ENCODE measurements around the gene ERRFI1.
"Not testable (repeated sequence)": the region's sequence is repeated elsewhere in the genome, so short reads cannot be mapped to it uniquely, and the experiment has no call there.

The ERRFI1 gene

GRCh38 chr1:8026153-8026975 is at the start of gene ERRFI1:
ERRFI1 (minus strand) TSS chr1:8026309; CDS start chr1:8015619, 10,690 bp downstream.
- peak; percentile 81 for DNase-seq (ENCODE audit: low read depth)

- DNase-seq (ENCODE audit: low read depth): no peak
Measured at GRCh38 chr1:8075511-8076051, 49.5 kb upstream of the ERRFI1 start.

- no peak for DNase-seq (ENCODE audit: low read depth)
Measured at GRCh38 chr1:8073112-8073855, 47.2 kb upstream of the ERRFI1 start.

- DNase-seq (ENCODE audit: low read depth): no peak
Measured at GRCh38 chr1:8070381-8070811, 44.3 kb upstream of the ERRFI1 start.

GRCh38 chr1:8069614-8070320 is 43.7 kb upstream of the ERRFI1 start:
- DNase-seq (ENCODE audit: low read depth): not testable (repeated sequence)

- DNase-seq (ENCODE audit: low read depth): no peak
Measured at GRCh38 chr1:8065369-8065768, 39.3 kb upstream of the ERRFI1 start.

- no peak for DNase-seq (ENCODE audit: low read depth)
Measured at GRCh38 chr1:8063298-8064036, 37.4 kb upstream of the ERRFI1 start.

- DNase-seq (ENCODE audit: low read depth): no peak
Measured at GRCh38 chr1:8062861-8063260, 36.8 kb upstream of the ERRFI1 start.

- DNase-seq (ENCODE audit: low read depth): no peak
Measured at GRCh38 chr1:8061673-8062386, 35.7 kb upstream of the ERRFI1 start.

- DNase-seq (ENCODE audit: low read depth): no peak
Measured at GRCh38 chr1:8061210-8061609, 35.1 kb upstream of the ERRFI1 start.

- DNase-seq (ENCODE audit: low read depth): no peak
Measured at GRCh38 chr1:8059161-8059622, 33.1 kb upstream of the ERRFI1 start.

GRCh38 chr1:8057779-8058178 is 31.7 kb upstream of the ERRFI1 start:
- not testable (repeated sequence) for DNase-seq (ENCODE audit: low read depth)

- DNase-seq (ENCODE audit: low read depth): no peak
Measured at GRCh38 chr1:8055973-8056372, 29.9 kb upstream of the ERRFI1 start.

- no peak for DNase-seq (ENCODE audit: low read depth)
Measured at GRCh38 chr1:8053878-8054567, 27.9 kb upstream of the ERRFI1 start.

- no peak for DNase-seq (ENCODE audit: low read depth)
Measured at GRCh38 chr1:8051650-8052049, 25.5 kb upstream of the ERRFI1 start.

- DNase-seq (ENCODE audit: low read depth): not testable (repeated sequence)
Measured at GRCh38 chr1:8049229-8049628, 23.1 kb upstream of the ERRFI1 start.

- DNase-seq (ENCODE audit: low read depth): no peak
Measured at GRCh38 chr1:8047686-8048445, 21.8 kb upstream of the ERRFI1 start.

- DNase-seq (ENCODE audit: low read depth): no peak
Measured at GRCh38 chr1:8047112-8047511, 21.0 kb upstream of the ERRFI1 start.

- no peak for DNase-seq (ENCODE audit: low read depth)
Measured at GRCh38 chr1:8046391-8046790, 20.3 kb upstream of the ERRFI1 start.
